Measurements from ENCODE around the gene CCND2. TPM values are rescaled to one million over a fixed set of nuclear protein-coding genes. Genes with fewer than 3 reads are reported as not detected.

The CCND2 gene
- total RNA-seq, 1 experiment from 2014 or later, result 194 TPM

GRCh38 chr12:4272424-4273272 is 914 bp upstream of the CCND2 start (continued):
- TF ChIP-seq E2F1 (CRISPR knock-in tag; IDR thresholded peaks at IDR 0.05) (peak; percentile 86), ZBTB21 (CRISPR knock-in tag; IDR thresholded peaks at IDR 0.05; ENCODE audit: borderline replicate concordance) (peak; percentile 61; the same call in 1 of the 2 replicates), ZNF396 (CRISPR knock-in tag; IDR thresholded peaks at IDR 0.05; ENCODE audit: borderline replicate concordance) (no peak), SOX15 (CRISPR knock-in tag; IDR thresholded peaks at IDR 0.05) (no peak), ZNF416 (CRISPR knock-in tag; IDR thresholded peaks at IDR 0.05) (no peak), HMGXB4 (CRISPR knock-in tag; IDR thresholded peaks at IDR 0.05) (0 out of 2 replicates have a peak, but pooled peaks have one; percentile 31), FOXK1 (CRISPR knock-in tag; IDR thresholded peaks at IDR 0.05) (peak; percentile 96), USF2 (CRISPR knock-in tag; IDR thresholded peaks at IDR 0.05) (peak; percentile 24; the same call in 1 of the 2 replicates), PRRX2 (CRISPR knock-in tag; IDR thresholded peaks at IDR 0.05) (no peak), ZNF121 (CRISPR knock-in tag; IDR thresholded peaks at IDR 0.05) (peak; percentile 56; the same call in 1 of the 2 replicates), JUN (CRISPR knock-in tag; IDR thresholded peaks at IDR 0.05) (peak; percentile 96), JAZF1 (CRISPR knock-in tag; IDR thresholded peaks at IDR 0.05) (no peak), ZBTB43 (CRISPR knock-in tag; IDR thresholded peaks at IDR 0.05) (peak; percentile 93), CTCF (IDR thresholded peaks at IDR 0.05) (no peak), ATF3 (CRISPR knock-in tag; conservative IDR thresholded peaks at IDR 0.05) (peak; percentile 12; the same call in 1 of the 2 replicates), ZNF263 (CRISPR knock-in tag; IDR thresholded peaks at IDR 0.05; ENCODE audit: low read depth) (peak; percentile 35; the same call in 1 of the 2 replicates), MXD4 (CRISPR knock-in tag; IDR thresholded peaks at IDR 0.05; ENCODE audit: borderline replicate concordance) (no peak), AFF4 (CRISPR knock-in tag; IDR thresholded peaks at IDR 0.05; ENCODE audit: borderline replicate concordance) (0 out of 2 replicates have a peak, but pooled peaks have one; percentile 54), ZMAT4 (CRISPR knock-in tag; IDR thresholded peaks at IDR 0.05) (no peak), ZNF671 (CRISPR knock-in tag; IDR thresholded peaks at IDR 0.05) (no peak), TCF7 (CRISPR knock-in tag; IDR thresholded peaks at IDR 0.05; ENCODE audit: low read depth) (peak; percentile 93; the same call in 1 of the 2 replicates), FOXJ3 (CRISPR knock-in tag; IDR thresholded peaks at IDR 0.05; ENCODE audit: borderline replicate concordance) (no peak)
